HG03378 (cell line): ENCODE measurements around the gene PWP1.

Experiments used
- ATAC-seq: cut with Tn5 transposase; IDR thresholded peaks from one replicate; pipeline ENCODE4 v1.9.1; 2021; ENCODE audit warnings: mild to moderate bottlenecking, moderate library complexity; ENCODE audit not compliant: unreplicated experiment

Gene PWP1

GRCh38 chr12:107685360-107686248 lies at the start of gene PWP1:
TSS of gene PWP1 (plus strand) at chr12:107685799. CDS start at chr12:107685900, 101 bp downstream.
- ATAC-seq = peak; percentile 74

GRCh38 chr12:107641154-107641553 lies 44.4 kb upstream of the PWP1 start:
- ATAC-seq = no peak

GRCh38 chr12:107642240-107642639 lies 43.4 kb upstream of the PWP1 start:
- no peak for ATAC-seq

- no peak for ATAC-seq
Measured at GRCh38 chr12:107645630-107646333, 39.8 kb upstream of the PWP1 start.

- ATAC-seq = no peak
Measured at GRCh38 chr12:107646436-107646835, 39.2 kb upstream of the PWP1 start.

GRCh38 chr12:107649661-107650061 lies 35.9 kb upstream of the PWP1 start:
- ATAC-seq = no peak

GRCh38 chr12:107650977-107651376 lies 34.6 kb upstream of the PWP1 start:
- ATAC-seq = no peak

GRCh38 chr12:107651571-107652449 lies 33.8 kb upstream of the PWP1 start:
- ATAC-seq = no peak

- no peak for ATAC-seq
Measured at GRCh38 chr12:107653519-107653918, 32.1 kb upstream of the PWP1 start.

GRCh38 chr12:107654873-107655272 lies 30.7 kb upstream of the PWP1 start:
- no peak for ATAC-seq

GRCh38 chr12:107655281-107656065 lies 30.1 kb upstream of the PWP1 start:
- ATAC-seq = no peak

- no peak for ATAC-seq
Measured at GRCh38 chr12:107656302-107656701, 29.3 kb upstream of the PWP1 start.

- ATAC-seq = no peak
Measured at GRCh38 chr12:107657133-107657532, 28.5 kb upstream of the PWP1 start.

GRCh38 chr12:107657621-107658020 lies 28.0 kb upstream of the PWP1 start:
- no peak for ATAC-seq

GRCh38 chr12:107660235-107660634 lies 25.4 kb upstream of the PWP1 start:
- no peak for ATAC-seq

- ATAC-seq = no peak
Measured at GRCh38 chr12:107660861-107661415, 24.7 kb upstream of the PWP1 start.

GRCh38 chr12:107661830-107662229 lies 23.8 kb upstream of the PWP1 start:
- no peak for ATAC-seq

- no peak for ATAC-seq
Measured at GRCh38 chr12:107662484-107662883, 23.1 kb upstream of the PWP1 start.

GRCh38 chr12:107663277-107663676 lies 22.3 kb upstream of the PWP1 start:
- ATAC-seq = no peak

- no peak for ATAC-seq
Measured at GRCh38 chr12:107666009-107666408, 19.6 kb upstream of the PWP1 start.
